Fibroblast of villous mesenchyme (primary cell): ENCODE data around the gene SLC7A11. TPM values are rescaled to one million over a fixed set of nuclear protein-coding genes. Genes with fewer than 3 reads are reported as not detected.

Experiments
- DNase-seq: peaks from one replicate; pipeline ENCODE4 v3.0.0-alpha.2; 2010; ENCODE audit warnings: low read depth
- H3K4me3 ChIP-seq: 2 replicates; pipeline ENCODE4 v1.5.1; 2011; ENCODE audit warnings: low read depth, mild to moderate bottlenecking, low read length
- total RNA-seq: library from RNA; depleted of rRNA; stranded (reverse); fragments of >200 nt; gene quantifications from 2 replicates; pipeline ENCODE4 v1.2.3, GENCODE V29; 2012
- TF ChIP-seq, protein P1 (sequence below): IDR thresholded peaks from 2 replicates; pipeline ENCODE4 v1.5.1; 2012; ENCODE audit warnings: low read depth, mild to moderate bottlenecking, low read length; ENCODE audit not compliant: insufficient read depth

The SLC7A11 gene
- total RNA-seq, 1 donor: 94.1 TPM

DNA sequence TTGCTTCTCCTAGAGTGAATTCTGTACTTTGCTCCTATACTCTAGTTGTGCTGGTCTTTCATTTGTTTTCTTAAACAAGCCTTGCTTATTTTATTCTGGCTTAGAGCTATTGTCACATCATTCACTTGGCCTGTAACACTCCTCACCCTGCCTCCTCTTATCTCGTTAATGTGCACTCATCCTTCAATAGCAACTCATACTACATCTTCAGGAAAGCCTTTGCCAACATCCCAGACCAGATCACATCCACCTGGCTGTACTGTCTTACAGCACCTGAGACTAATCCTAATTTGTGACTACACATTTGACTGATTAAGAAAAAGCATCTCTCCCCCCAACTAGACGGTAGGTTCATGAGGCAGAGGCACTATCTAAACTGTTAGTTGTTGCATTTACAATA, 80.8 kb downstream of the SLC7A11 start:
- TF ChIP-seq, protein P1, sequence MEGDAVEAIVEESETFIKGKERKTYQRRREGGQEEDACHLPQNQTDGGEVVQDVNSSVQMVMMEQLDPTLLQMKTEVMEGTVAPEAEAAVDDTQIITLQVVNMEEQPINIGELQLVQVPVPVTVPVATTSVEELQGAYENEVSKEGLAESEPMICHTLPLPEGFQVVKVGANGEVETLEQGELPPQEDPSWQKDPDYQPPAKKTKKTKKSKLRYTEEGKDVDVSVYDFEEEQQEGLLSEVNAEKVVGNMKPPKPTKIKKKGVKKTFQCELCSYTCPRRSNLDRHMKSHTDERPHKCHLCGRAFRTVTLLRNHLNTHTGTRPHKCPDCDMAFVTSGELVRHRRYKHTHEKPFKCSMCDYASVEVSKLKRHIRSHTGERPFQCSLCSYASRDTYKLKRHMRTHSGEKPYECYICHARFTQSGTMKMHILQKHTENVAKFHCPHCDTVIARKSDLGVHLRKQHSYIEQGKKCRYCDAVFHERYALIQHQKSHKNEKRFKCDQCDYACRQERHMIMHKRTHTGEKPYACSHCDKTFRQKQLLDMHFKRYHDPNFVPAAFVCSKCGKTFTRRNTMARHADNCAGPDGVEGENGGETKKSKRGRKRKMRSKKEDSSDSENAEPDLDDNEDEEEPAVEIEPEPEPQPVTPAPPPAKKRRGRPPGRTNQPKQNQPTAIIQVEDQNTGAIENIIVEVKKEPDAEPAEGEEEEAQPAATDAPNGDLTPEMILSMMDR: no peak
- H3K4me3 ChIP-seq: no peak overlapping the region
- no peak for DNase-seq

DNA sequence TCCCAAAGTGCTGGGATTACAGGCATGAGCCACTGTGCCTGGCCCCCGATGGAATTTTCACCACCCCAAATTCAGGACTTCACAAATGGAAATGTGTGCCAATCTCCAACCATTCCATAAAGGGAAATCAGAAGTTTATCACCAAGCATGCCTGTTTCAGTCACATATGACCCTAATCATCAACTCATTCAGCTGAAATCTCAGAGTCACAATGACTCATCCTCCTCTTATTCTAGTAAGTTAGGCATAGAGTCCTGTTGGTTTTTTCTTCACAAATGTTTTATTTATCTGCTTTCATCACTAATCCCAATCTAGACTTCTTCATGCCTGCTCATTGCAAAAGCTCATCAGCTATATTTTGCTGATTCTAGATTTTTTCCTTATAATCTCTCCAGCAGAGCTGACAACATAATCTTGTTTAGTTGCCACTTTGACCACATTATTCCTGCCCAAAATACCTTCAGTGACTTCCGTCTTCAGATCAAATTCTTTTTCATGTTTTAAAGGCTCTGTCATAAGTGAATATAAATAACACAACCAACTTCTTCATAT, 83.3 kb downstream of the SLC7A11 start:
- TF ChIP-seq, protein P1: no peak
- peak; percentile 59 for DNase-seq
- H3K4me3 ChIP-seq: no peak overlapping the region

DNA sequence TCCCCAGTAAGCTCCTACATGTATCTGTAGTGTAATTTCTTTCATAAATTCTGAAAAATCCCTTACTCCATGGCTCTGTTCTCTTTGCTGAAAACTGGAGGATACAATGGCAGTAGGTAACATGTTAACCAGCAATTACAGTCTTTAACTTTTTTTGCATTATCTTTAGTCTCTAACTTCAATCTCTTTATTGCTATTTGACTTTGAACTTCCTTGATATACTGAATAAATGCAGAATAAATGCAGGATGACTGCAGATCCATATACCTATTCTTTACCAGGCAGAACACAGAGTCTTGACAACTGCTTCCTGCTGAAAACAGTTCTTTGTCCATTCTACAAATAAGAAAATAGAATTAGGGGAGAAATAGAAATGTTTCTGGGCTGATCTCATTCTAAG, 101.3 kb downstream of the SLC7A11 start:
- TF ChIP-seq, protein P1: no peak
- no peak overlapping the region for H3K4me3 ChIP-seq
- DNase-seq: no peak

DNA sequence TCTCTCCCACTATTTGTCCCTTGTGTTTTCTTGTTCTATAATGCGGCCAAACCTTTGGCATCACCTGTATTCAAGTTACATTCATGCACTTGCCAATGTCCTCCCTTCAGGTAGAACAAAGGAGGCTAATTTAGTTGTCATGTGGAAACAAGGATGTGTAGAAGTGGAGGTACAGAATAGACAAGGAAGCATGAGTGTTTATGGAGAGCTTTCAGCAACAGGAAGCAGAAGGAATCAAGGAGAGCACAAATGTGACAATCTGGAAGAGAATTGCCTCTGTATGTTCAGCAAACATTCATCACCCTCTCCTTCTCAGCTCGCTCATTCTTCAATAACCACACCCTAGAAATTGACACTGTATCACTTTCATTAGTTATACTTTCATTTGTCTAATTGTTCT, 103.4 kb downstream of the SLC7A11 start:
- TF ChIP-seq, protein P1: no peak
- no peak for DNase-seq
- H3K4me3 ChIP-seq: no peak overlapping the region

DNA sequence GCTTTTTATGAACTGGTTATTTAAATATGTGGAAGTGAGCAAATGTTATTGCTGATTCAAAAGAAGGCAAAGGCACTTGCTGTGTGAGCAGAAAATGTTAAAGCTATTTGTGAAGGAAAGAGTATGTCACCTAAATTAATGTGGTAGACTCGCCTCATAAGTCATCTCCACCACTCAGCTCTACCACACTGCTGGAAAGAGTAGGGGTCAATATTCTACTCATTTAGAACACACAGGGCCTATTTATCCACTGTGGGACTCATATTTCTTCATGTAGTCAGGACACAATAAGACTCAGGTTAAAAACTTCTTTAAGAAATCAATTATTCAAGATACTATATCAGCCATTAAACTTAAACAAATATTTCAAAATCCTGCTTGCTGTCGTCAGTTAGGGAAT, 106.5 kb downstream of the SLC7A11 start:
- no peak overlapping the region for H3K4me3 ChIP-seq
- TF ChIP-seq, protein P1: no peak

DNA sequence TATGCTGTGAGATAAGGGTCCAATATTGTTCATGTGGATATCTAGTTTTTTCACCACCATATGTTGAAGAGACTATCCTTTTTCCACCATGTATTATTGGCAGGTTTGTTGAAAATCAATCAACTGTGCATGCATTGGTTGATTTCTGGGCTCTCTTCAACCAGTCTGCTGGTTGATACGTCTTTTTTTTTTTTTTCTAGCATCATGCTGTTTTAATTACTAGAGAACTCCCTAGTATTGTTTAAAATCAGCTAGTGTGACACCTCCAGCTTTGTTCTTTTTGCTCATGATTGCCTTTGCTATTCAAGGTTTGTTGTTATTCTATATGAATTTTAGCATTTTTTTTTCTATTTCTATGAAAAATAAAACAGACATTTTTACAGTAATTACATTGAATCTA, 123.9 kb downstream of the SLC7A11 start:
- no peak overlapping the region for H3K4me3 ChIP-seq
- DNase-seq: no peak
- TF ChIP-seq, protein P1: no peak

More for the DNA sequence above, 106.5 kb downstream of the SLC7A11 start:
- no peak for DNase-seq

DNA sequence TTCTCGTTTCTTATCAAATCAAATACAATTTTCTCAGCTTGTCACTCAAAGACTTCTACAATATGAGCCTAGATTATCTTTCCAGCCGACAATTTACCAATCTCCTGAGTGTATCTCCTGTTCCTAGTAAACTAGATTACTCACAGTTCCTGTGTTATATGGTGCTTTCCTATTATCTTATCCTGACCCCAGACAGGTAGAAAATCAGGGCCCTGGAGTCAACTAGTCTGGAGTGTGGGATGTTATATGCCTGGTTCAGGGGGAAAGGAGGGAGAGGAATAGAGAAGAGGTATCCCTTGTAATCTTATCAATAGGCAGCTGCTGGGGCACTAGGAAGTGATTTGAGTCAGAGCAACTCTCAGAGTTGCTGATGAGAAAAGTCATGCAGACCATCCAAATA, 127.1 kb downstream of the SLC7A11 start:
- TF ChIP-seq, protein P1: no peak
- no peak overlapping the region for H3K4me3 ChIP-seq
- no peak for DNase-seq
